Measurements from ENCODE around the gene NKD1.

NKD1 gene

DNA sequence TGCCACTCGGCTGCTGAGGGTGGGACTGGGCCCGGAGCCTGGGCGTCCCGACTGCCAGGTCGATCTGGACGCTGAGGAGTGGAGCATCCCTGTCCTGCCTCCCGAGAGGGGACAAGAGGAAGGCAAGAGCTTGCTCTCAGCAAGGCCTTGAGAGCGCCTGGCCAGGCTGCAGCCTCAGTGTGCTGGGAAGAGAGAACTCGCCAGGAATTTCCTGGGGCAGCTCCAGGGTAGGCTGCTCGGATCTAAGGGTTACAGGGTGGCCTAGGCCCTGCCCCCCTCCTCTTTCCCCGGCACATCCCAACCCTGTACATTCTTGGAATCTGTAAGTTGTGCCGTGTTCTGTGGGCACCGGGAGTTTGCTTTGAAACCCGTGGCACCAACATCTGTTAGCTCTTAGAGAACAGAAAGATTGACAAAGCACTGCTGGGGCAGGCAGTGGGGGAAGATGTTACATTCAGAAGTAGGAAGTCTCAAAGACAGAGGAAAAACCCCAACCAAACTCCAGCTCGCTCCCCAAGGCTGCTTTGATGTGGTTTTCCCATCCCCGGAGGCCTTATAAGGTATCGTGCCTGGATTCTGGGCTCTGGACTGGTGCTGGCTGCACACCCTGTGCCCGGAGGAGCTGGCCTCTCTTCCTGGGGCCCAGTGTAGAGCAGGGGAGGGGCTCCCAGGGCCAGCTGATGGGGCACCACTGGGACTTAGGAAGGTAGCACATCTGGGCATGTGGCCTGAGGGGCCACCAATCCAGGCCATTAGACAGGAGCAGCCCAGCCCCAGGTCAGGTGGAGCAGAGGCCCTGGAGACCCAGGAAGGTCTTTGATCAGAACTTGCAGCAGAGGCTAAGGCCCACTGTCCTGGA, 55.2 kb downstream of the NKD1 start:
- no peak for DNase-seq

DNA sequence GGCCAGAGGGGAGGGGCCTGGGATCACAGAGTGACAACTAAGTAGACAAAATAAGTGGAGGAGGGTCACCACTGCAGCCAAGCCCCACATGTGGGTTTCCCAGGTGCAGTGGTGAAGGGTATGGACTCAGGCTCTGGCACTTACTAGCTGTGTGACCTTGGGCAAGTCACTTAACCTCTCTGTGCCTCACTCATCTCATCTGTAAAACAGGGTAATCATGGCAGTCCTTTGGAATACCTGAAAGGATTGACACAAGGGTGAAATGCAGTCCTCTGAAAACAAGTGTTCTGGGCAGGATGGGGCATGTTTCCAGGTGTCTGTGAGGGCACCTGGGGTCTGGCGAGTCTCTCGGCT, 55.8 kb downstream of the NKD1 start:
- no peak for DNase-seq

- no peak for DNase-seq
These were observed 56.4 kb downstream of the NKD1 start for GRCh38 chr16:50604610-50605009.

DNA sequence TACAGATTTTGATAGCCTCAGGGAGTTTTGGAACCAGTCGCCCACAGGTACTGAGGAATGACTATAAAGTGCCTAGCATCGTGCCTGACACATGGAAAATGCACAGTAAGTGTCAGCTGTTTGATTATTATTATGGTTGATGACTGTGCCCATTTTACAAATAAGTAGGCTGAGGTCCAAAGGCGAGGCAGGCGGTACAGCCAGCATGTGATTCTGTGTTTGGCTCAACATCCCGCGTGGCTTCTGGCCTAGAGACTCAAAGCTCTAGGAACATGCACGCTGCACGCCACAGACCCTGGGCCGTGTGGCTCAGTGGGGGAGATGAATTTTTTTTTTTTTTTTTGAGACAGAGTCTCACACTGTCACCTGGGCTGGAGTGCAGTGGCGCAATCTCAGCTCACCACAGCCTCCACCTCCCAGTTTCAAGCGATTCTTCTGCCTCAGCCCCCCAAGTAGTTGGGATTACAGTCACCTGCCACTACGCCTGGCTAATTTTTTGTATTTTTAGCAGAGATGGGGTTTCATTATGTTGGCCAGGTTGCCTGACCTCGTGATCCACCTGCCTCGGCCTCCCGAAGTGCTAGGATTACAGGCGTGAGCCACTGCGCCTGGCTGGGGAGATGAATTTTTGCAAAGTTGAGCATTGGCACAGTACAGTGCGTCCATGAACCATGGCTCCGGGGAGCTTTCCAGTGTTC, 57.7 kb downstream of the NKD1 start:
- DNase-seq = no peak

DNA sequence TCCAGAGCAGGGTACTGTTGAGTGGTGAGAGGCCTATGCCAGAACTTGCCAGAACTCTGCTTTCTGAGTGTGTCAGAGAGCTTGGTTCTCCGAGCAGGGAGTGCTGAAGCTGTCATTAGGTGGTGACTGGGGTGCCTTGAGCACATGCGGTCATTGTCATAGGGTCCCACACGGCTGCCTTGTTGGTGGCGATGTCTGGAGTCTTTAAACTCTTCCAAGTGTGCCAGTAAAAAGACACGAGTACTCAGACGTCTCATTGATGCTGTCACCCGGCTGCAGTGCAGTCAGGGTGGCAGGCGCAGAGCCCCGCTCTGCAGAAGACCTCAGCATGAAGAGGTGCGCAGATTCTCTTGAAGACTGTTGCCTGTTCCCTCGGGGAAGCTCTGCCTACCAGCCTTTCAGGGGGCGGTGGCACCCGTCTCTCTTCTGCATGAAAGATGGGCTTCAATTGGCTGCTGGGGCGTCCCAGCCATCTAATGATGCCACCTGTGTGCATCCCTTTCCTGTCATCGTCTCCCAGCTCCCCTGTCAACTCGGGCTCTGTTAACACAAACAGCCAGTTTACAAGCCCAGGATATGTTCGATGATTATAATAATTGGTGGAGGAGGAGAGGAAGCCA, 58.3 kb downstream of the NKD1 start:
- DNase-seq = no peak

- DNase-seq = no peak
These were observed 58.8 kb downstream of the NKD1 start for GRCh38 chr16:50607051-50607431.

GRCh38 chr16:50607447-50607846, 59.3 kb downstream of the NKD1 start:
- DNase-seq = no peak

DNA sequence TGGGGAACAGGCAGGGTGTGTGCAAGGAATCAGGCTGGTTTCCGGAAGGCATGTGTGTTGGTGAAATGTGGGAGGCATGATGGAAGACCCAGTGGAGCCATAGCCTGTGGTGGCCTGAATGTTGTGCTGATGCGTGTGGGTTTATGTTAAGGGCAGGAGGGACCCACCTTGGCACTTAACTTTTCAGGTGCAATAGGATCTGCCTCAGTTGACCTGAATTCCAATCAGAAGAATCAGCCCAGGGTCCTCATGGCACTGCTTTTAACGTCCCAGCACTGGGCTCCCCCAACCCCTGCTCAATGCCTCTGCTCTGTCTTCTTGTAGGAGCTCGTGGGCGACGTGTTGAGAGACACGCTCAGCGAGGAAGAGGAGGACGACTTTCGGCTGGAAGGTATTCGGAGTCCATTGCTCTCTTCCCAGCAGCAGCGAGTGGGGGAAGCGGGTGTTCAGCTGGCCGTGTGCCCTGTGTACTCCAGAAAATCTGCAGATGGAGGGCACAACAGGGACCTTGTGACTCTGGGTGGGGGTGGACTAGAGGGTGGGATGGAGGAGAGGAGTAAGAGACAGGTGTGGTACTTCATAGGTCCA, 59.9 kb downstream of the NKD1 start:
- no peak for DNase-seq

DNA sequence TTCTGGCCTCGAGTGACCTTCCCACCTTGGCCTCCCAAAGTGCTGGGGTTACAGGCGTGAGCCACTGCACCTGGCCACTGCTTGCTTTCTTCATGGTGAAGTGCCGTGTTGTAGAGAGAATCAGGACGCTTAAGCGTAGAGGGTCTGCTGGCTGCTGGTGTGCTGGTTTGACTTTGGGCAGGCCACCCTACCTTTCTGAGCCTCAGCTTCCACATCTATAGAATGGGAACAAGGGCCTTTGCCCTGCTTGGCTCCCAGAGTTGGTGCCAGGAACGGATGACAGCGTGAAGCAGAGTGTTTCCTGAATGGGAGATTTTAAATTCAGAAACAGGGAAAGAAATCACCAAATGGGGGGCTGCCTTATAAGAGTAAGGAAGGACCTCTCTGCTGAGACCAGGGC, 60.9 kb downstream of the NKD1 start:
- DNase-seq = no peak

- DNase-seq = no peak
These were observed 61.3 kb downstream of the NKD1 start for GRCh38 chr16:50609471-50609870.

DNA sequence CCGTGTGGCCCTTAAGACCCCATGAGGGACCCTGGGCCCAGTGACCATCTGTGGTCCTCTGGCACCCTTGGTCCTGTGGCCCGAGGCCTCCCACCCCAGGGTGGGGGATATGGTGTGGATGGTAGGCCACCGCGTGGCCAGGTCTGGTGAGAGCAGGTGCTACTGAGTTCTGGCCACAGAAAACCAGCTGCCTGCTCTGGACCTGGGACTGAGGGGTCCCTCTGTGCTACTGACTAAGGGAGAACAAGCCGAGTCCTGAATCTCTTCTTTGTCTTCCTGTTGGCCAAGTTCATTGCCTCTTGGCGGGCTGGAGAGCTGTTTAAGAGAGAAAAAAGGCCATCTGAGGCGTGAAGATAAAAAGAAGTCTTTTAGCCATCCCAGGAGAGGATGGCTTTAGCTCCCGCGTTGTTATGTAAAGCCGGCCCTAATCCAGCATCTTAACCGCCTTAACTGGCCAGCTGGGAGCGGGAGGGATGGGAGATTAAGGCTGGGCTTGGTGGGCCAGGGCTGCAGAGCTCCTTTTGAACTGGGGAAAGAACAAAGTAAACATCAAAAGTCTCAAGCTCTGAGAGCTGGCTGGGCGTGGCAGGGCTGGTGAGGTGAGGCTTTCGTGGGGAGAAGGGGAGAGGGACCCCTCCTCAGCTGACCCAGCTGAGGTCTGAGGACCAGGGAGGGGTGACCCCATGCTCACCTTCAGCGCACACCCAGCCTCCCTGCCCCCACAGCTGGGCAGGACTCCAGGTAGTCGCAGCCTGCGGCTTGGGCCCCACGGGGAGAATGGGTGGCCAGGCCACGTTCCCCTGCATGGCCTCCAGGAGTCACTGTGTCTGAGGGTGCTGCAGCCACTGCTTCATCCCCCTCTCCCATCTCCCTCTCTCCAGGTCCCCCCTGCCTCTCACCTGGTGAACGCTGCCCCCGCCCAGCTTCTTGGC, 62.4 kb downstream of the NKD1 start:
- DNase-seq = no peak

GRCh38 chr16:50611332-50611934, 63.2 kb downstream of the NKD1 start:
- peak in 1 of 2 donors; percentile 54 for DNase-seq

DNA sequence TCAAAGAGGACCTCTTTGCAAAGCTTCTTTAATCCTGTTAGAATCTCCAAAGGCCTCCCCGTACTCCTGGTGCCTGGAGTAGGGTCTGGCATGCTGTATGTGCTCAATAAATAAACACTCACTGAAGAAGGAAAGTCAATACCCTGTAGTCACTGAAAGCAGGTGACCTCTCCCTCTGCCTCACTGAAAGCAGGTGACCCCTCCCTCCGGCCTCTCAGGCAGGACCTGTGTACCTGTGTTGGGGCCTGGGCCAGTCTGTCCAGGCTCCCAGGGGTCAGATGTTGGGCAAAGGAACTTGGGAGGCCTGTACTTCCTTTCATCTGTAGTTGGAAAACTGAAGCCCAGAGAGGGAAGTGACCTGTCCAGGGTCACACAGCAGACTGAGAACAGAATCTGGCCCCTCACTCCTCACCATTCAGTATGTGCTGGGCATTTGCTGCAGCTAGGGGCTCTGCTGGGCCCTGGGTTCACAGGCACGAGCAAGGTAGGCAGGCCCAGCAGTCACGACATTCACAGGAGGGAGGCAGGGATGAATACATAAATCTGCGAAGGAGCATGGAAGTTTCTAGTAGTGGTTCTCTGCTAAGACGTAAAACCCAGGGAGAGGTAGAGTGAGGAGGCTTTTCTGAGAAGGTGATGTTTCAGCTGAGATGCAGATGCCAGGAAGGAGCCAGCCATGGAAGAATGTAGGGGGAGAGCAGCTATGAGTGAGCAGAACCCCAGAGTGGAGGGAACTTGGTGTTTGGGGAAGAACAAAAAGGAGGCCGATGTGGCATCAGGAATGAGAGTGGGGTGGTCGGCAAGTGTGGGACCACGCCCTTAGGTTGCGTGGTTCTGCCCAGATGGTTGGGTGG, 64.0 kb downstream of the NKD1 start:
- no peak for DNase-seq

- no peak for DNase-seq
These were observed 64.6 kb downstream of the NKD1 start for GRCh38 chr16:50612849-50613198.

- DNase-seq = no peak
These were observed 65.2 kb downstream of the NKD1 start for GRCh38 chr16:50613281-50613963.

GRCh38 chr16:50613964-50614474, 65.8 kb downstream of the NKD1 start:
- no peak for DNase-seq

DNA sequence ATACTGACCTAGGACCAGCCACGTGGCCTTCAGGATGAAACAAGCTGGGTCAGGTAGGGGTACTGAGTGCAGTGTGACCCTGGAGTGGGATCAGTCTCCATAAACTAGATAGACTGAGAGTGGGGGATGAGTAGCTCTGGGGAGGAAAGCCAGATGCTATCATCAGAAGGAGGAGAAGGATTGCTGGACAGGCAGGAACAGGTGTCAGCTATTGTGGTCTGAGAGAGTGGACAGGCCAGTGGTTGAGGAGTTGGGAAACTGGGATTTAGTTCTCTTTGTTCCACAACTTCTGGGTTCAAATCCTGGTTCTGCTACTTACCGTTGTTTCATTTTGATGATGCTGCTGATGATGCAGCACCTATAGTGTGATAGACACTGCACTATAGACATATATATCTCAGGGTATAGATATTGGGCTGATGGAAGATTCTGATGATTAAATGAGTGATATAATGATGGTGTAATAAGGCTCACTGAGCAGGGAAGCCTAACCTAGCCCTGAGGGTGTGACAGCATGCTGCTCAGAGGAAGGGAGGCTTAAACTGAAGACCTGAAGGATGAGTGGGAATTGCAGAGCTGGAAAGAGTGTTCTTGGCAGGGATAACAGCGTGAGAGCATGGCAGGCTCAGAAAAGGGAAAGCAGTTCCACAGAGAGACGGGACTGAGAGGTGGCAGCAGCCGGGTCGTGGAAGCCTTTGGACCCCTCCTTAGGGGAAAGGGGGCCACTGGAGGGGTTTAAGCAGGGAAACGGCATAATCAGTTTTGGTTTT, 66.9 kb downstream of the NKD1 start:
- DNase-seq = no peak

GRCh38 chr16:50615891-50616290, 67.7 kb downstream of the NKD1 start:
- no peak for DNase-seq

GRCh38 chr16:50616386-50616785, 68.2 kb downstream of the NKD1 start:
- DNase-seq = no peak

Measured in CD4-positive, alpha-beta T cell treated with Interleukin-4 for 1 hour (primary cell).